Neural progenitor cell (in vitro differentiated cells): Measurements from ENCODE around the gene ZNF316.

Experiments used
- CTCF ChIP-seq: fragments of 200-600 bp; sonication (generic); IDR thresholded peaks from 2 replicates; pipeline ENCODE4 v1.5.1; 2017; ENCODE audit warnings: antibody characterized with exemption, mild to moderate bottlenecking
- EZH2 ChIP-seq: fragments of 200-600 bp; sonication (generic); IDR thresholded peaks from 2 replicates; pipeline ENCODE4 v1.6.1; 2017; ENCODE audit warnings: antibody characterized with exemption, mild to moderate bottlenecking, moderate library complexity
- EZH2phosphoT487 ChIP-seq: fragments of 200-600 bp; sonication (generic); IDR thresholded peaks from 2 replicates; pipeline ENCODE4 v1.6.1; 2017; ENCODE audit warnings: antibody characterized with exemption

- TF ChIP-seq CTCF (no peak), EZH2 (no peak), EZH2phosphoT487 (no peak)
These were observed 19.3 kb downstream of the ZNF316 start for GRCh38 chr7:6656413-6656812.
